Coronary artery (tissue), 2 donors: Measurements from ENCODE around the gene PUS1.

Source experiments
- DNase-seq: peaks from one replicate; pipeline ENCODE4 v3.0.0-alpha.2; 2017; ENCODE audit warnings: low spot score
- H3K27ac ChIP-seq, 2 donors: fragments of 200-600 bp; sonication (generic); one replicate each; pipeline ENCODE4 v1.5.1; 2016 to 2019
- H3K4me3 ChIP-seq: fragments of 200-600 bp; sonication (generic); 2 replicates; pipeline ENCODE4 v1.5.1; 2016; ENCODE audit warnings: mild to moderate bottlenecking, moderate library complexity
- TF ChIP-seq, protein P1 (sequence below): fragments of 200-600 bp; sonication (generic); IDR thresholded peaks from one replicate; pipeline ENCODE4 v1.5.1; 2019; ENCODE audit warnings: antibody characterized with exemption

The PUS1 gene

DNA sequence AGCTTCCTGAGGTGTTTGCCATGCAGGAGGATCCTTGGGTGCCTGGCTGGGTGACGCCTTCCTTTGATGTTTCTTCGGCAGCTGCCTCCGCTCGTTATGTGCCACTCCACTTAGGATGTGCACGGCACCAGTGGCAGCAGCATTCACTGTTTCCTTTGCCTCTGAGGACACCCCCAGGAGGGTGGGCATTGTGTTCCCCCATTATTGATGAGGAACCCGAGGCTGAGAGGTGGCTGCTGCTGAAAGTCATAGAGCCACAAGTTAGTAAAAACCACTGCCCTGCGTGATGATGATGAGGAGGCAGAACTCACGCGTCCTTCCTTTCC lies 61.9 kb downstream of the PUS1 start:
- DNase-seq: no peak
- TF ChIP-seq, protein P1, sequence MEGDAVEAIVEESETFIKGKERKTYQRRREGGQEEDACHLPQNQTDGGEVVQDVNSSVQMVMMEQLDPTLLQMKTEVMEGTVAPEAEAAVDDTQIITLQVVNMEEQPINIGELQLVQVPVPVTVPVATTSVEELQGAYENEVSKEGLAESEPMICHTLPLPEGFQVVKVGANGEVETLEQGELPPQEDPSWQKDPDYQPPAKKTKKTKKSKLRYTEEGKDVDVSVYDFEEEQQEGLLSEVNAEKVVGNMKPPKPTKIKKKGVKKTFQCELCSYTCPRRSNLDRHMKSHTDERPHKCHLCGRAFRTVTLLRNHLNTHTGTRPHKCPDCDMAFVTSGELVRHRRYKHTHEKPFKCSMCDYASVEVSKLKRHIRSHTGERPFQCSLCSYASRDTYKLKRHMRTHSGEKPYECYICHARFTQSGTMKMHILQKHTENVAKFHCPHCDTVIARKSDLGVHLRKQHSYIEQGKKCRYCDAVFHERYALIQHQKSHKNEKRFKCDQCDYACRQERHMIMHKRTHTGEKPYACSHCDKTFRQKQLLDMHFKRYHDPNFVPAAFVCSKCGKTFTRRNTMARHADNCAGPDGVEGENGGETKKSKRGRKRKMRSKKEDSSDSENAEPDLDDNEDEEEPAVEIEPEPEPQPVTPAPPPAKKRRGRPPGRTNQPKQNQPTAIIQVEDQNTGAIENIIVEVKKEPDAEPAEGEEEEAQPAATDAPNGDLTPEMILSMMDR: no peak
- Histone ChIP-seq H3K27ac (no peak overlapping the region), H3K4me3 (no peak overlapping the region)

GRCh38 chr12:131991816-131992430 lies 62.8 kb downstream of the PUS1 start:
- no peak overlapping the region for H3K27ac ChIP-seq
- DNase-seq: no peak
- TF ChIP-seq, protein P1: no peak
- H3K4me3 ChIP-seq: no peak overlapping the region

GRCh38 chr12:131994589-131994988 lies 65.5 kb downstream of the PUS1 start:
- Histone ChIP-seq H3K27ac (no peak overlapping the region), H3K4me3 (no peak overlapping the region)
- DNase-seq: no peak
- TF ChIP-seq, protein P1: no peak
